Germinal center (tissue), 1 donor: Measurements from ENCODE around the gene DGCR8.

Experiments
- DNase-seq: peaks from one replicate; pipeline ENCODE4 v3.0.0; 2012; ENCODE audit warnings: mixed read lengths, low spot score

The DGCR8 gene

DNA sequence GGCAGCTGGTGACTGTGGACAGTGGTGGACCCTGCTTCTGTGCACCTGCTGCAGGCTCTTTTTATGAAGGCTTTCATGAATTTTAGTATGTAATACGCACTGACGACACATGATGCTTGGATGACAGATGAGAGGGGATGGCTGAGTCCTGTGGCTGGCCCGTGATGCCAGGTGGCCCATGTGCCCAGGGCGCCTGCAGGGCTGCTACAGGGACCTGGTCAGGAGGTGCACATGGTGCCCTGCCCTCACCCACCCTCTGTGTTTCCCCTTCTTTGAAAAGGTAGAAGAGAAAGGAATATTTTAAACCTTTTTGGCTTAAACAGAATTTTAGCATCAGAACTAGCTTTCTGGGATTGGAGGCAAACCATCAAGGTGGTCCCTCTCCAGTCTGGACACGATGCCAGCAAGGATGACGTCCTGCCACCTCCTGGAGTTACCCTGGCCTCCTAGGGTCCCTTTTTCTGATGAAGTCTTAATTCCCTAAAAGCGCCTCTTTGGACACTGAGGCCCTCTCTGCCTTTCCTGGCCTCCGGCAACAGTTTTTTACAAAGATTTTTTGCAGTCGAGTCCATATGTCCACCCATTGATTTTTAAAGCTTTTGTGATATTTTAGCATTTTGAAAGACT is 30.4 kb downstream of the DGCR8 start:
- no peak for DNase-seq

DNA sequence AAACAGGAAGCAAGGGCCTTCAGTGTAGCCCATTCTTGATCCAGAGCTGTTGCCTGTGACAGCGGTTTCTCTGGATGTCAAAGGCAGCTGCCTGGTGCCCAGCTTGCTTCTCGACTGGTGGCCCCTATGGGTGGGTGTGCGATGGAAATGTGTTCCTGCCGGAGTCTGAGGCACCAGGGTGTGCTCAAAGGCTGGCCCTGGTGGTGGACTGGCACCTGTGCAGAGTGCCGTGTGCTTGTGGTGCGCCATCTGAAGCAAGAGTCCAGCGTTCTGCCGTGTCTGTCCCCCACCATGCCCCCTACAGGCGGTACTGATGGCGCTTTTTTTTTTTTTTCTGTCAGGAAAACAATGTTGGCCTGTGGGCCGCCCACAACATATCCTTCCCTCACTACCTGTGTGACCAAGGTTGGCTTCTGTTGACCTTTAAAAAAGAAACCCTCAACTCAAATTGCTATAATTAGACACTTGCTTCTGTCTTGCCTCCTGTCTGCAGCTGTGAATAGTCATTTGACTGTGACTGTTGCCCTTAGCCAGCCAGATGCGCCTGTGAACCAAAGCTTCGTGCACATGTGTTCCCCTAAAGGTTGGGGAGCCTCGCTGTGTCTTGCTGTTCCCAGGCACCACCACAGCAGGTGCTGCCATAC is 31.1 kb downstream of the DGCR8 start:
- peak; percentile 62 for DNase-seq

DNA sequence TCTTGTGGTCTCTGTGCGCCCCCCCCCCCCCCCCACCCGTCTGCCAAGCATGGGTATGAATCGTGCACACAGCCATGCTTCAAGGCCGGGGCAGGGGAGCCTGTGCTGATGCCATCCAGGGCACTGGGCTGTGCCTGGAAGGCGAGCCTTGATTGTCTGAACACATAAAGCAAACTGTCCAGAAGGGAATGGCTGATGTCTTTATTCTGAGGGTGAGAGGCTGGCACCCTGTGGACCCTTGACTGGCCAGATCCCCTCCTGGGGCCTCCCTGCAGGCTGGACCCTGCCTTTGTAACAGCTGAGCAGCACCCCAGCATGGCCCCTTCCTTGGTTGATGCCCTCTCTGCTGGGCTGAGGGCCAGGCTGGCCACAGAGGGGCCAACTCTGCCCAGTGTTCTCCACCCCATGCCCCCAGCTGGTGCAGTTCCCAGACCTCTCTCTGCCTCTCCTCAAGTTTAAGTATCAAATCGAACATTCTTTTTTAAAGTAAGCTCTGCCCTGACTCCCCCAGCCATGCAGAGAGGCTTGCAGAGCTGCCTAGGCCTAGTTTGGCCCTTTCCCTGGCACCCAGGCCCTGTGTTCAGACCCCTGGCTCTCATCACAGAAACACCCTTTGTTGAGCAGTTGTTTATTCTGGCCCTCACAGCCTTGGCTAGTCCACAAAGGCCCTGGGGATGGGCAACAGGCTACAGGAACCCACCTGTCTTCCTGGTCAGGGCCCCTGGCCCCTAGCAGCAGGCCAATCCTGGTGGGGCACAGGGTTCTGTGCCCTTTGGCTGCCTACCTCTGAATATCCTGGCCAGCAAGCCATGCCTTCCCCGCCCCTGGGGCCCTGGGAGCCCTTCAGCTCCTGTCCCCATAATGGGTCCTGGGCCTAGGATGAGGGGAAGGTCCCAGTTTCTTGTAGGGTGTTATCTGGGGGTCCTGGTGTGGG is 31.9 kb downstream of the DGCR8 start:
- no peak for DNase-seq

DNA sequence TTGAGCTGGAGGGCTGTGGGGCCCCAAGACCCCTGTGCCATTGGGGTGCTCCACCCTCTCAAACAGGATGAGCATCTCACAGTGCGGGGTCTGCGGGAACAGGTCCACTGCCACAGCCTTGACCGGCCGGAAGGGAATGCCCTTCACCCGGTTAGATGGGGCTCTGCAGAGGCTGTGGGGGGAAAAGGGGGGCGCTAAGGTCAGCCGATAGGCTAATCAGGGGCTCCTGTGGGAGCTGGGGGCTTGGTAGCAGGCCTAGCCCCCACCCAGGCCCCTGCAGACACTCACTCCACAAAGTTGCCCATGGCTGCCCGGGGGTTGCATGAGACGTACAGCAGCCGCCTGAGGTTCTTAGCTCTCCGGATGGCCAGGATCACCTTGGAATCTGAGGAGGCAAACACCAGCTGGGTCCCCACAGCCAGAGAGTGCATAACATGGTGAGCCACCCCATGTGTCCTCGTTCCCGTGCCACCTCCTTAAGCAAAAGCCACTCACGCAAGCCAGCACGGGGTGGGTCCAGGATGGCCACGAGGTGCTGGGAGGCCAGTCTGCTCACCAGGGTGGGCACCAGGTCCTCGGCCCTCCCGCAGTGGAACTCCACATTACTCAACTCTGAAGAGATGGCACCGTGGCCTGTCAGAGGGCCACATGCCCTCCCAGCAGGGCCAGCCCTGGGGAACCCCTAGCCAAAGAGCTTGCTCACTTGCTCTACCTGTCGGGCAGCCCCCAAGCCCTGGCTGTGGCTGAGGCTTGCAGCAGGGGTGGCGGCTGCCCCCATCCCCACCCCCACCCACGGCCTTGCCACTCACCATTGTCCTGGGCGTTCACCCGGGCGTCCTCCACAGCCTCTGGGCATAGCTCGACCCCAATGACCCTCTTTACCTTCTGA is 32.8 kb downstream of the DGCR8 start:
- no peak for DNase-seq

DNA sequence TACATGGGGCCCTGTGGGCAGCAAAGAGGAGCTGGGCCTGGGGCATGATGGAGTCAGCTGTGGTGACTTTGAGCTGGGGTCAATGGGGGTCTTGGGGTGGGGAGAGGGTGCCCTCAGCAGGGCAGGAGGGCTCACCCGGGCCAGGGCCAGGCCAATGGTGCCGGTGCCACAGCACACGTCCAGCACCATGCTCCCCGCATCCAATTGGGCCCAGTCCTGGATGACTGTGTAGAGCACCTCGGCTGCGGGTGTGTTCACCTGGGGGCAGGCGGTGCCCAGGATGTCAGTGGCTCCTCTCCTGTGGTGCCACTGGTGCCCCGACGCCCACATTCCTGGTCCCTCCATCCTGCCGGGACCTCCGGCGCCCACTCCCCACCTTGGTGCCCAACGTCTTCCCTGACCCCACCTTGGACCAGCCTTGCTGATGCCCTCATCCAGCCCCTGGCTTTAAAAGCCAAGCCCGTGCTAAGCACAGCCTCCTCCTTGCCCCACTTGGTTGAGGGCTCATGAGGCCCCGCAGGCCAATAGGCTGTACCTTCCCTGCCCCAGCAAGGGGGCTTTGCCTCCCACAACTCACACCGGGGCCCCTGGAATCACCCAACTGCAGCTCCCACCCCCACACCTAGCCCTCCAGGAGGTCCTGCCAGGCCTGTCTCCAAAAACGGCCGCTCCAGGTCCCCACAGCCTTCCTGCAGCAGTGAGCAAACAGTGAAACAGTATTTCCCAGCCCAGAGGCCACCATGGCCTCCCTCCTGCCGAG is 33.7 kb downstream of the DGCR8 start:
- no peak for DNase-seq

DNA sequence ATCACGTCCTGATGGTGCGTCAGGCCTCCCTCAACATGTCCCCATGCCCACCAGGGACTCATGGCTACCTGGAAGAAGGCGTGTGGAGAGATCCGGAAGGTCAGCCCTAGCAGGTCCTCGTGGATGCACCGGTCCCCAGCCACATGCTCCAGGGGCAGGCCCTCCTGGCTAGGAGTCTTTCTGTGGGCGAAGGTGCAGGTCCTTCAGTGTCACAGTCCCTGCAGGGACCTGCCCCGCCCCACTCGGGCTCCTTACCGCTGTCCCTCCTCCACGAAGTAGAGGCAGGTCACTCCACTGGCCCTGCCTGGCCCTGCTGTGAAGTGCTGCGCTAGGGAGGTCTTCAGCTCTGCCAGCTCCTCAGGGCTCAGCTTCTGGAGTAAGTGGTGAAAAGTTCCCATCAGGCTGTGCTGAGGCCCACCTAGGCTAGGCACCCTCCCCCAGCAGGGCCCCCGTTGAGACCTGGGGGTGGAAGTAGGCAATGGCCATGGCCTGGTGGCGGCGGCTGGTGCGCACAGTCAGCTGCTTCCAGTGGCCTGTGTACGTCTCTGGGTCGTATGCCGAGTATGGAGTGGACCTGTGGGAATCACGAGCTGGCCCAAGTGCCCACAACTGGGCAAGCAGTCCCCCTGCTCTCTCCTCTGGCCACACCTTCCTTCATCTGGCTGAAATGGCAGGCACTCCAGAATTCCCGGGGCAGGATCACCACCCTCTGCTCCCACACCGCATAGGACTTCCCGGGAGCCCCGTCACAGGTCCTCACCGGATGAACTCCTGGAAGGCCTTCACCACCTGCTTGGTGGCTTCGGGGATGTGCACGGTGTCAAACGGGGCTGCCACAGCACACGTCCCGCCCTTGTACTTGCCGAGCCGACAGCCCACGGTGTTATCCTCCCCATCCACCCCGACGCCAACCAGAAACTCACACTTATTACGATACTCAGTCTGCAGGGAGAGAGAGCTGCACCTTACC is 34.8 kb downstream of the DGCR8 start:
- DNase-seq: no peak

DNA sequence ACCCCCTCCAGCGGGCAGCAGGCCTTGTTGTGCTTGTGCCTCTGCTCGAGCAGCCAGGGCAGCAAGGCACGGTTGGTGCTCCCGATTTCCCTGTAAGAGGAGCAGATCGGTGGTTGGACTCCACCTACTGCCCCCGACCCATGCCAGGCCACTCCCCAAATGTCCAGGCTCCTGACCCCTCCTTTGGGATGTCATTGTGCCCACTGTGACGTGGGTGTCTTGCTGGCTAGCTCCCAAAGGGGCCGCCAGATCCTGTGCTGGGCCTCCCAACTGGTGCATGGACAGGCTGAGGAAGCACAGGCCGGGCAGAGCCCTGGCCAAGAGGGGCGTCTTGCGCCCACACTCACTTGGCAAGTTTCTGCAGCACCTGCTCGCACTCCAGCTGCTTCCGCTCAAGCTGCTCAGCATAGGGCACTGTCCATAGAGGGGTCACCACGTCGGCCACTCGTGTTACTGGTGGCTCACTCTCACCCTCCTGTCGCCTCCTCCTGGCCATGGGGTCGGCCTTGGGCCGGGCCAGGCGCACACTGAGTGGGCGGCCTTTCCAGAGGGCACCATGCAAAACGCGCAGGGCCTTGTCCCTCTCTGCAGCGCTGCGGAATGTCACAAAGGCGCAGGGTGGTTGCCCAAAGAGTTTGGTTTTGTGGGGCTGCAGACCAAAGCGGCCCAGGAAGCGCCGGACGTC is 35.8 kb downstream of the DGCR8 start, which contains the start of gene RANBP1:
Gene RANBP1 (plus strand): TSS at position 414 of the 685 bp plus-strand sequence. CDS start 81 bp downstream, at position 495.
- no peak for DNase-seq

DNA sequence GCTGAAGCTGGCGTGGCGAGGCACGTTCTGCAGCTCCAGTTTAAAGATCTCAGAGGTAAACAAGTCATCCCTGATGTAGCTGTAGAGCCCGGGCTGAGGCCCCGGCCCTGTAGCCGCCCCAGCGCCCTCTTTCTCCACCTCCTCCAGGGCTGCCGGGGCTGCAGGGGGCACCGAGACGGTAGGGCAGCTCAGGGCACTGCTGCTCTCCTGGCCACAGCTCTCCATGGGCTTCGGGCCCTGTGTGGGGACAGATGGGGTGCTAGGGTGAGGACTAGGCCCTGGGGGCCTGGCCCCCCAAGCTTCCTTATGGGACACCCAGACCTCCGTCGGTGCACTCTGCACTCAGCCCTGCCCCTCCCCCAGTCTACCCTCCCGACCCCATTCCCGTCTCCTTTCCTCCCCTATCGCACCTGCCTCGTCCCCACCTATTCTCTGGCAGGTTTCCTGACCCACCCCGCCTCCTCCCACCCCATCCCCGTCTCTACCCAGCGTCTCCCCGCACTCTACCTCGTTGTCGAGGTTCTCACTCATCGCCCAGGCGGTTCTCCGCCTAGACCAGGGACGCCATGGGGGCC is 36.4 kb downstream of the DGCR8 start:
- no peak for DNase-seq

DNA sequence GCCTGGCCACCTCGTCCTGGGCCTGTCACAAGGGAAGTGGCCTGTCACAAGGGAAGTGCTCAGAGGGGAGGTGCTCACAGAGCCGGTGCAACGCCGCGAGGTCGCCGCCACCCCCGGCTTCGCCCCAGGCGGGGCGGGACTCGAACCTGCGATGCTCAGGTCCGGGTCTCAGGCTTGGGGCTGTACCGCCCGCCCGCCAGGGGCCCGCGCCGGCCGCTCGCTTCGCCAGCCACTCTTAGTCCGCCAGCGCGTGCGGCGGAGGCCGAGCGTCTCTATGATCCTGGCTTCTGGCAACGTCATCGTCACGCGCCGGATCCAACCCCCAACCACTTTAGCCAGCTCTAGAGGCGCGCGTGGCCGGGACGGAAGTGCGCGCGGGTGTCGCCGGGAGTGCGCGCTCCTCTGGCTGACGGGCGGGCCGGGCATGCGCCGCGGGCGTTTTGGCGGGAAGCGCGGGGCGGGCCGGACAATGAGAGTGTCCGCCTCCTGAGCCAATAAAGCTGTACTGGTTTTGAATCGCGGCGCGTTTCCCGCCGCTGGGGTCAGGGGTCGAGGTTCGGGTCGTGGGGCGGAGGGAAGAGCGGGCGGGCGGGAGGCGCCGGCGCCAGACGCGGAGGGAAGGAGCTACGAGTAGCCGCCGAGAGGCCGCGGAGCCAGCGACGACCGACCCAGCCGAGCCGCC is 37.1 kb downstream of the DGCR8 start, which contains the start of gene TRMT2A:
Gene TRMT2A (minus strand): TSS at position 276 of the 682 bp plus-strand sequence. CDS start 320 bp downstream, outside the sequence.
- peak; percentile 96 for DNase-seq

DNA sequence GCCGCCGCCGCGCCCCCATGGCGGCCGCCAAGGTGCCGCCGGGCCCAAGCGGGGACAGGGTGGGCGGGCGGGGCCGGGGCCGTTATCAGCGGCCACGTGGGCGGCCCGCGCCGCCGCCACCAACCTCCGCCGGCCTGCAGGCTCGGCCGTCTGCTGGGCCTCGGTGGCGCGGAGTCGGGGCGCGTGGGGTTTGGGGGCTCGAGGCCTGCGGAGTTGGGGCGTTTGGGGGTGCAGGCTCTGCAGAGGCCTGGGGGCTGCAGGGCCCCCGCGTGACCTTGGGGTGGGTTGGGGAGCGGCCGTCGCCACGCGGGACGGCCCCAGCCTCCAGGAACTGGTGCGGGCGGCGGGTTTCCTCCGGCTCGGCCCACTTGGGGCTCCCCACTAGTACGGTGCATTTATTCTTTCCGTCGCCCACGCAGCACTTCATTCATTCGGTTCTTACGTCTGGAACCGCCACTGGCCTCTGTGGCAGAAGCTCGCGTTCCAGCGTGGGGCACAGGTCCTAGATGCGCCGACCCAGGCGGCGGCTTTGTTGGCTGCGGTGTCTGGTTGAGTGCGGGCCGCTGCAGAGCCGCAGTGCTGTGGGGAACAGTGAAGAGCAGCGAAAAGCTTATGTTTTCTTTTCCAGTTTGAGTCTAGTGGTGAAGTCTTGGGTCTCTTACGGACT is 37.7 kb downstream of the DGCR8 start:
- DNase-seq: peak; percentile 44

DNA sequence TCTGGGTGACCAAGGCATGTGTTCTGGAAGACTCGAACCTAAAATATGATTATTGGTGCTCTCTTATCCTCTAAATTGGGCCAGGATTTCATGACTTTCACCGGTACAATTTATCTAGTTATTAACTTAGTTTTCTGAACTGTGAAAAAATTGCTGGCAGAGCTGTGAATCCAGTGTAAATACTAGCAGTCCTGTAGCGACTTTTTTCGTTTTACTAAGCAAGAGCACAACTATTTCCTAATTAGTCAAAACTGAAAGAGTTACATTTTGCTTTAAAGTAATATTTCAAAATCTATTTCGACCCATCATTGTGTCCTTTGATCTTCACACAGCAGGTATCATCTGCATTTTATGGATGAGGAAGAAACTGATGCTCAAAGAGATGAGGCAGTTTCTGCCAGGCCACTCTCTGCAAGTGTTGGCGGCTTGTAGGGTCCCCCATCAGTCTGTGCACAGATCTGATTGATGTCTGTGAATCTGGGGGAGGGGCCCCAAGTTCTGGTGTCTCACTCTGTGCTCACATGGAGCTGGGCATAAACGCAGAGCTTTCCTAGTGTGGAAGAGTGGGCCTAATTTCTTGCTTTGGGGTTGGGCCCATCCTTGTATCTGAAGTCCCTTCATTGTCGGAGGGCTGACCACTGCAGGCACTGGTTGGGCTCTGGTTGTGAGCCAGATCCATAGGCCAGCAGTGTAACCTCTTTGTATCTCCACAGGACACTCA is 38.4 kb downstream of the DGCR8 start:
- DNase-seq: no peak

DNA sequence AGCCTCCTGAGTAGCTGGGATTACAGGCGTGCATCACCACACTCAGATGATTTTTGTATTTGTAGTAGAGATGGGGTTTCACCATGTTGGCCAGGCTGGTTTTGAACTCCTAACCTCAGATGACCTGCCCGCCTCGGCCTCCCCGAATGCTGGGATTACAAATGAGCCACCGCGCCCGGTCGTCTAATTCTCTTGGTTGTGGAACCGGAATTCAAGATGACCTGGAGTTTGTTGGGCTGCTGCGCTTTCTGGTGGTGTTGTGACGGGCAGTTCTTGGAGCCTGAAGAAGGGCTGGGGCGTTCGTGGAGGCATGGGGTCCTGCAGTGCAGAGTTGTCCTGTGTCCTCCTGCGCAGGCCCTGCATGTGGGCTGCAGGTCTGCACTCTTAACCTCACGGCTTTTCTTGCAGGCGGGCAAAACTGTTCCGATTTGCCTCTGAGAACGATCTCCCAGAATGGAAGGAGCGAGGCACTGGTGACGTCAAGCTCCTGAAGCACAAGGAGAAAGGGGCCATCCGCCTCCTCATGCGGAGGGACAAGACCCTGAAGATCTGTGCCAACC is 41.9 kb downstream of the DGCR8 start:
- DNase-seq: no peak

DNA sequence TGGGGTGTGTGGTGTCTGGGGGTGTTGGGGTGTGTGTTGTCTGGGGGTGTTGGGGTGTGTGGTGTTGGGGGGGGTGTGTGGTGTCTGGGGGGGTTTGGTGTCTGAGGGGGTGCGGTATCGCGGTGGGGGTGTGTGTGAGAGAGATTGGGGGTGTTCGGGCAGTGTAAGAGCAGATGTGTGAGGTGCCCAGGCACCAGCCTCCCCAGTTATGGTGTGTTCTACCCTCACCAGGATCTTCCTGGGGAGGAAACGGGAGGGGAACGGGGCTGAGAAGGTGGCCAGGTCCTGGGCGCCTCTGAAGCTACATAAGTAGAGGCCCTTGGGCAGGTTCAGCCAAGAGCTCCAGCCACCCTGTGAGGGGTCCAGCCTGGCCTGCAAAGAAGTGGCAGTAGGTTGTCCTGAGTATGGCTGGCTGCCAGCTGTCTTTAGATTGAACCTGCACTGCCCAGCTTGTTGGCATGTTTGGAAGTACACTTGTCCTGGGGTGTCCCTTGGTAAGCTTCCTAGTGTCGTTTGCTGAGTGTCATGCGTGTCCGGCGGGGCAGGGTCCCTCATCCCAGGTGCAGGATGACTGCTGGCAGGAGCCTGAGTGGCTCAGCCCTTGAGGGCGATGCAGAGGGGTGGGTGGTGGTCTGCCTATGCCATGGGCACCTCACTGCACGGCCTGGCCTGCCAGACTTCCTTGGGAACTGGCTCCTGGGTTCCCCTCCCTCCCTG is 43.5 kb downstream of the DGCR8 start:
- no peak for DNase-seq

DNA sequence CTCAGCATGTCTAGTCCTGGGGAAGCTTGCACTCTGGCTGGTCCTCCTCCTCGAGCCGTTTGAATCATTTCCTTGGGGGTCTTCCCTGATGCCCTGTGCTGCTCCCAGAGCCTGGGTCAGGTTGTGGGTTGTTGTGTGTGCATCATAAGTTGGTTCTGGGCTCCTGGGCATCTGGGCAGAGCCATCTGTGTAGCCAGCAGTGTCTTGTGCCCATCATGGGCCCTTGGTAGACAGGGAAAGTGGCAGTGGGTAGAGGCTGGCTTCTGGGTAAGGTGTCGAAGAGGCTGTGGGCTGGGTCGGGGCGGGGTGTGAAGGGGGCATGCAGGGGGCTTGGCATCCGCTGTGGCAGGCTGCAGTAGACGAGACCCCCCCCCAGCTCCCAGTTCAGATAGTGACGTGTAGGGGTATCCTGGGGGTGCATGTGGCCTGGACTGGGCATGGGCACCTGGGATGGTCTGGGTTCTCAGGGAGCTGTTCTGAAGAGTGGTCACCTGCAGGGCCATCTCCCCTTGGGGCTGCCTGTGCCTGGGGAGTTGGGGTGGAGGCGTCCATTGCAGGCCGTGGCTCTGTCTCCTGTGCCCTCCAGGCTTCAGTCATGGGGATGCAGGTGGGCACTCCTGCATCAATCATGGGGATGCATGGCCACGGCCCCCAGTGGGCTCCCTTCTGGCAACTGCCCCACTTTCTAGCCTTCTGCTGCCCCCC is 44.2 kb downstream of the DGCR8 start:
- no peak for DNase-seq
